ENCODE measurements around the gene IL23A.
A peak's percentile ranks its signal among the peaks of the same experiment; 100 is the strongest.
"Not testable (repeated sequence)": the region's sequence is repeated elsewhere in the genome, so short reads cannot be mapped to it uniquely, and the experiment has no call there.

The IL23A gene, protein sequence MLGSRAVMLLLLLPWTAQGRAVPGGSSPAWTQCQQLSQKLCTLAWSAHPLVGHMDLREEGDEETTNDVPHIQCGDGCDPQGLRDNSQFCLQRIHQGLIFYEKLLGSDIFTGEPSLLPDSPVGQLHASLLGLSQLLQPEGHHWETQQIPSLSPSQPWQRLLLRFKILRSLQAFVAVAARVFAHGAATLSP

DNA sequence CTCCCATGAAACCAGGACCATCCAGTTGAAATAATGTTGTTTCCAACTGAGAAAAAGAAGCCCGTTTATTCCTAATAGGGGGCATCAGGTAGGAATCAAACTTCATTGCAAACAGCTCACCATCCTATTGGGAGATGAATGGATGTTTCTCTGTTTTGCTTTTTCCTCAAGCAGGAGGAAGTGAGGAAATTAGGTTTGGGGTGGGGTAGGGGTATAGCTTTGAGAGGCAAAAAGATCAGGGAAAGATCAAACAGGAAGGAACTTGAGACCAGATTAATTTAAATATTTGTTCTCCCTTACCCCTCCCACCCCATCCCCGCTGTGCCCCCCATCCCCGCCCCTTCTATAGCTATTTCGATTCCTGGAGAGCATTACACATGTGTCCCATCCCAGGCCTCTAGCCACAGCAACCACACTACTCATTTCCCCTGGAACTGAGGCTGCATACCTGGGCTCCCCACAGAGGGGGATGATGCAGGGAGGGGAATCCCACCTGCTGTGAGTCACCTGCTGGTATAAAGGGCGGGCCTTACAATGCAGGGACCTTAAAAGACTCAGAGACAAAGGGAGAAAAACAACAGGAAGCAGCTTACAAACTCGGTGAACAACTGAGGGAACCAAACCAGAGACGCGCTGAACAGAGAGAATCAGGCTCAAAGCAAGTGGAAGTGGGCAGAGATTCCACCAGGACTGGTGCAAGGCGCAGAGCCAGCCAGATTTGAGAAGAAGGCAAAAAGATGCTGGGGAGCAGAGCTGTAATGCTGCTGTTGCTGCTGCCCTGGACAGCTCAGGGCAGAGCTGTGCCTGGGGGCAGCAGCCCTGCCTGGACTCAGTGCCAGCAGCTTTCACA is at the start of gene IL23A:
Gene IL23A (plus strand): TSS at position 577 of the 850 bp plus-strand sequence. CDS start 161 bp downstream, at position 738.
- DNase-seq (ENCODE audit: insufficient read length, low spot score), result no peak
- FAIRE-seq, result no peak

DNA sequence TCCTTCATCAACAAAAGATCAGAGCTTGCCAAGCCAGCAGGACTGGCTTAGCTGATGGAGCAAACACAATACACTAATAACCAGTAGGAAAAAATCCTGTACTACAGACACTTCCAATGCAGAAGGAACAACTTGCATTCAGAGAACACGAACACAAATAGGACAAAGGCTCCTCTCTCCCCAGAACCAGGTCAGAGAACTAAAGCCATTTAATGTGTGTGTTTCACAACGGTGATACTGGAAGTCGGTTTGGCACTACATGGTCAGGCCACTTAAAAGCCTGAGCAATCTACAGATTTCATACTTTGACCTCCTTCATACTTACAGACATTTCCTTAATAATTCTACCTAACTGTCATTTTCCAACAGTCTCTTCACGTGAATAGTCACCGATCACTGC is 44.9 kb upstream of the IL23A start:
- FAIRE-seq, result no peak

DNA sequence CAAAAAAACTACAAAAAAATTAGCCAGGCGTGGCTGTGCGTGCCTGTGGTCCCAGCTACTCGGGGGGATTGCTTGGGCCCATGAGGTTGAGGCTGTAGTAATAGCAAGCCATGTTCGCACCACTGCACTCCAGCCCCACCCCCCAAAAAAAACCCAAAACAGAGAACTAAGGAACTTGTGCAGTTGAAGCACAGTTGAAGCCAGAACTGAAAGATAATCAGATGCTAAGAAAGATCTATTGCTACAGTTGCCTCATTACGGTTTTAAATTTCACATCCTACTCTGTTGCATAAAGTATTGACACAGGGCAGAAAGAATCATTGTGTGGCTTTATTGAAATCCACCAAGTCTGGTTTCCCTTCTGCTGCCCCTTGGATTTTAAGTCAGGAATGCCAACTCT is 42.4 kb upstream of the IL23A start:
- FAIRE-seq (no peak), DNase-seq (ENCODE audit: insufficient read length, low spot score) (no peak)

More for the DNA sequence above, 44.9 kb upstream of the IL23A start:
- no peak for DNase-seq (ENCODE audit: insufficient read length, low spot score)

DNA sequence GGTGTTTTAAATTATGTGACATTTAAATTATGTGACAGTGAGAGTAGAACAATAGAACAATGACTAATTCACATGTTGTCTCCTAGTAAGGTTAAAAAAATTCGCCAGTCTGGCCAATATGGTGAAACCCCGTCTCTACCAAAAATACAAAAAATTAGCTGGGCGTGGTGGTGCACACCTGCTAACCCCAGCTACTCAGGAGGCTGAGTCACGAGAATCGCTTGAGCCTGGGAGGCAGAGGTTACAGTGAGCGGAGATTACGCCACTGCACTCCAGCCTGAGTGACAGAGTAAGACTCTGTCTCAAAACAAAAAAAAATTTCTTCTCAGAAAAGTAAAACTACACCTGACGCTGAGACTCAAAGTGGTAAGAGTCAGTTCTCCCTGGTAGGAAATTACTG is 41.3 kb upstream of the IL23A start:
- no peak for FAIRE-seq
- no peak for DNase-seq (ENCODE audit: insufficient read length, low spot score)

DNA sequence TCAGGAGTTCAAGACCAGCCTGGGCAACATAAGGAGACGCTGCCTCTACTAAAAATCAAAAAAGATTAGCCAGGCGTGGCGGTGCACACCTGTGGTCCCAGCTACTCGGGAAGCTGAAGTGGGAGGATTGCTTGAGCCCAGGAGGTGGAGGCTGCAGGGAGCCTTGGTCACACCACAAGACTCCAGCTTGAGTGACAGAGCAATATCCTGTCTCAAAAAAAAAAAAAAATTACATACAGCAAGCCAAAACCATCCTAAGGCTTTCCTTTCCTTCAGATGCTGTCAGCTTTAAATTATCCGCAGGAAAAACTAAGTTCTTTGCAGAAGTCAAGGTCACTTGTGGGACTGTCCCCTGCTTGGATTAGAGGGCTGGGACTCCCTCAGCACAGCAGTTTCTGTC is 39.9 kb upstream of the IL23A start:
- DNase-seq (ENCODE audit: insufficient read length, low spot score) (no peak), FAIRE-seq (no peak)

DNA sequence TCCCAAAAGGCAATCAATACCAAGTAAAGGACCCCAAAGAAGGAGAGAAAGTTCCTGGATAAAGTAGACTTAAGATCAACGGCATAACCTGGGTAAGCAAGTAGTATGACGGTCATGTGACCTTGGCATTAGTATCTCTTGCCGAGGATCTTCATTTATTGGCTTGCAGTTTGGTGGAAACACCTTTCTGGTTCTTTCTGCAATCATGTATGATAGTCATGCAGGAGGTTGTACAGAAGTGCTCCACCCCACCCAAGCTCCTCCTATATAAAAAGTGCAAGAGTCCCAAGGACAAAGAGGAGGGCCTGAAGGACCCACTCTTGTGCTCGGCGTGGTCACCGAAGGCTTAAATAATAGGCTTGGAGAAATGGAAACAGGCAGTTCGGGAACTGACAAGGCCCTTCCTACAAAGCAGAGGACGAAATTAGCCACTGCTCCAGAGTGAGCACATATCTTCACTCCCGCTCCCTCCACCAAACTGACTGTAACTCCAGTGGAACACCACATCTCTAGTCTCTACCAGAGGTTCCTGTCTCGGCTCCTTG is 39.3 kb upstream of the IL23A start:
- FAIRE-seq (no peak), DNase-seq (ENCODE audit: insufficient read length, low spot score) (no peak)

DNA sequence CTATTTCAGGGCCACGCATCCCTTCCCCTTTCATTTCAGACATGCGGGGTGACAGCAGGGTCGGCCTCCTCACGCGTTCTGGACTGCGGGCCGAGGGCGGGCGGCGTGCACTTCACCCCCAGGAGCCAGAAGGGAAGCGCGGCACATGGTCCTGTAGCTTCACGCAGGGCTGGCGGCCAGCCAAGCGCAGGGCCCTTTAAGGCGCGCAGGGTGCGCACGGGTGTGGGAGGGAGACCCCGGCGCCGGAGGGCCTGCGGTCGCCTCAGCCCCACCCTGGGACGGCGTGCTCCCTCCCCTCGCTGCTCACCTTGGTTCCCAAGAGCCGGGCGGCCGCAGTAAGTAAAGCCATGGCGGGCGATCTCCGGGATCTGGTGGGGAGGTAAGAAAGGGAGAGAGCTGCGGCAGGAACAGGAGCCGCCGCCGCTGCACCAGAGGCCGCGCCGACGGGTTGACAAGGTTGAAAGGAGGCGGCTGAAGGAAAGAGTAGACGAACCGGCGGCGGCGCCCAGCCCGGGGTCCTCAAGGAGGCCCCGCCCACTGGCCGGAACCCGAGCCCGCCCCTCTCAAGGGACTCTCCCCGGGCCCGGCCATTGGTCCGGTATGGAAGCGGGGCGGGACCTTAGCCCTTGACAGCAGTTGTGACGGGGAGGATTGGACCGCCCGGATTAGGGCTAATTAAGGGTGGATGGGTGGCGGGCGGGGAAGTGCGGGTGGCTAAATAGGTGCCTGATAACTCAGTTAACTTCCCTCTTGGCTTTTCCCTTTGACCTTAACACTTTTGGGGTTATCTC is 38.6 kb upstream of the IL23A start, which contains the start of gene CS:
Gene CS (minus strand): TSS at position 478 of the 791 bp plus-strand sequence. CDS start 129 bp downstream, at position 349.
- FAIRE-seq (no peak), DNase-seq (ENCODE audit: insufficient read length, low spot score) (peak; percentile 96)

DNA sequence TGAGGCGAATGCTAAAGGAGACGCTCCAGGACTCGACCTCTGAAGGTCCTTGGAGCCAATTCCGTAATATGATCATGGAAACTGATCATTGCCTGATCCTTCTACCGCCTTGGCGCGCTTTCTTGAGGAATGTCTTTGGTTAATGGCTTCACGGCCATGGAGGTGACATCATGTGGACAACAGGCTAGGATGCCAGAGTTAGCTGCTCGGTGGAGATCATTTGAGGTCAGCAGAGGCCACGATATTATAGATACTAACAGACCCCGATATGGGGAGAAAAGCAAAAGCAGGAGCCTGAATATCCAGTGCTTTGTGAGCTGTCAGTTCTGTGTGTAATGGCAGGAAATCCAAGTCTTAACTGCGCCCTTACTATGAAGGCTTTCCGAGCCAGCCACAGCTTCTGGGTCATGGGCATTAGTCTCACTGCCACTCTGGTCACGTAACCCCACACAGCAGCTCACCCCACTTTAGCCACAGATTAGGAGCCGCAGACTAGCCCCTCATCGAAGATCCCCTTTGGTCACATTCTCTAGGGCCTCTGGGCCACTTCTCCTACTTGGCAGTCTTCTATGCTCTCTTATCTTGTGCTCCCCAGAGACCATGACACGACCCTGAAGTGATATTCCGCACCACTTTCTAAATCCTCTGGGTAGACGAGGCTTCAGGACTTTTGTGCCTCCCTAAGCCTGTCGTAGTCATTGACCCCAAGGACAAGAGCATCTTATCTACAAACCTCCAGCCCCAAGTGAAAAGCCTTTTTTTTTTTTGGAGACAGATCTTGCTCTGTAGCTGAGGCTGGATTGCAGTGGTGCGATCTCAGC is 37.8 kb upstream of the IL23A start:
- DNase-seq (ENCODE audit: insufficient read length, low spot score), result no peak
- FAIRE-seq, result no peak

DNA sequence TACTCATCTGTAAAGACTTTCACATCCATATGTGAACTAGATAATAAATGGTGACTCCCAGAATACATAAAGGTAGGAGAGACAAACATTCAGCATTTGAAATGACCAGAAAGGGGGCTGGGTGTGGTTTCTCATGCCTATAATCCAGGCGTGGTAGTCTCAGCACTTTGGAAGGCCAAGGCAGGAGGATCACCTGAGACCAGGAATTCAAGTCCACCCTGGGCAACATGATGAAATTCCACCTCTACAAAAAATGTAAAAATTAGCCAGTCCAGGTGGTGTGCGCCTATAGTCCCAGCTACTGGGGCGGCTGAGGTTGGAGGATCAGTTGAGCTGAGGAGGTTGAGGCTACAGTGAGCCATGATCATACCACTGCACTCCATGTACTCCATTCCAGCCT is 34.4 kb upstream of the IL23A start:
- no peak for DNase-seq (ENCODE audit: insufficient read length, low spot score)
- no peak for FAIRE-seq

DNA sequence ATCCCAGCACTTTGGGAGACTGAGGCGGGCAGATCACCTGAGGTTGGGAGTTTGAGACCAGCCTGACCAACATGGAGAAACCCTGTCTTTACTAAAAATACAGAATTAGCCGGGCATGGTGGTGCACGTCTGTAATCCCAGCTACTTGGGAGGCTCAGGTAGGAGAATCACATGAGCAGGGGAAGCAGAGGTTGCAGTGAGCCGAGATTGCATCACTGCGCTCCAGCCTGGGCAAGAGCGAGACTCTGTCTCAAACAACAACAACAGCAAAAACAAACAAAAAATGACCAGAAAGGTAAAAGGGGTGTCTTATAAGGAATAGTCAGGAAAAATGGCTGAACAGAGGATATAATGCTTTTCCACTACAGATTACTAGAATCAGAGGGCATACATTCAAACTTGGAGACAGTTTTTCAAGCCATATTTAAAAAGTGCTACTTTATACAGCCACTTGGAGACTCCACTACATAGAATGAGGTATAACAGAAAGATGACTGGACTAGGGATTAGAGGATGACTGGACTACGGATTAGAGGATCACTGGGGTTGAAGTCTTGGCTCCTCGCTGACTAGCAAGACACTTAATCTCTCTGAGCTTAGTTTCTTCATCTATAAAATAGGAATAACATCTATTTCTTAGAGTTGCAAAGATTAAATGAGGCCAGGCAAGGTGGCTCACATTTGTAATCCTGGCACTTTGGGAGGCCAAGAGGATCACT is 33.7 kb upstream of the IL23A start:
- DNase-seq (ENCODE audit: insufficient read length, low spot score), result no peak
- no peak for FAIRE-seq

DNA sequence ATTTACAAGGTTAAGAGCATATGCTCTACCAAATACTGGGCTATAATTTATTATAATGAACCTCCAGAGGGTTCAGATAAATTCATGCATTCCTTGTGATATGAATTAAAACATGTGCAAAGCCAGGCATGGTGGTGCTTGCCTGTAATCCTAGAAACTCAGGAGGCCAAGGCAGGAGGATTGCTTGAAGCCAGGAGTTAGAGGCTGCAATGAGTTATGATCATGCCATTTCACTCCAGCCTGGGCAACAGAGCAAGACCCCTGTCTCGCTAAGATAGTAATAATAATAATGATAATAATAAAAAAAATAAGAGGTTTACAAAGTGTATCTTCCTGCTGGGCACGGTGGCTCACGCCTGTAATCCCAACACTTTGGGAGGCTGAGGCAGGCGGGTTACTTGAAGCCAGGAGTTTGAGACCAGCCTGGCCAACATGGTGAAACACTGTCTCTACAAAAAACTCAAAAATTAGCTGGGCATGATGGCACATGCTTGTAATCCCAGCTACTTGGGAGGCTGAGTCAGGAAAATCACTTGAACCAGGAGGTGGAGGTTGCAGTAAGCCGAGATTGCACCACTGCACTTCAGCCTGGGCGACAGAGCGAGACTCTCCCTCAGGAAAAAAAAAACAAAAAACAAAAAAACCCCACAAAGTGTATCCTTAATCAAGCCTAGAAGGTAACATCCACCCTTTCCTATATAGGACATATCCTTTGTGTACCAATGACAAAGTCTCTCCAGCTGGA is 31.3 kb upstream of the IL23A start:
- DNase-seq (ENCODE audit: insufficient read length, low spot score) (no peak), FAIRE-seq (no peak)

DNA sequence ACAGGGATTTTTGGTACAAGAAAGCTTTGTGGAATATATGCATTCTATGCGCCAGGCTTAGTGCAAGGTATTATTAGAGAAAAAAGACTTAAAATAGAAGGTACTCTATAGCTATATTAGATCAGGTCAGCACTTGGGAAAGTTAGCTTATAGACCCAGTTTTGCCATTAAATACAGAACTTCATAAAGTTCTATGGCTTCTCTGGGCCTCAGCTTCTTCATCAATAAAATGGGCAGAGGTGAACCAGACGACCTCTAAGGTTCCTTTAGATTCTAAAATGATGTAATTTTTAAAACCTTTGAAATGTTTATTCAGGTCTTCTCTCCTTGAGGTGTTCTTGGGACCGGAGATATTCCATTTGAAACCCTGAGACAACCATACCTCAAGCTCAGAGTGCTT is 30.0 kb upstream of the IL23A start:
- DNase-seq (ENCODE audit: insufficient read length, low spot score) (no peak), FAIRE-seq (no peak)

DNA sequence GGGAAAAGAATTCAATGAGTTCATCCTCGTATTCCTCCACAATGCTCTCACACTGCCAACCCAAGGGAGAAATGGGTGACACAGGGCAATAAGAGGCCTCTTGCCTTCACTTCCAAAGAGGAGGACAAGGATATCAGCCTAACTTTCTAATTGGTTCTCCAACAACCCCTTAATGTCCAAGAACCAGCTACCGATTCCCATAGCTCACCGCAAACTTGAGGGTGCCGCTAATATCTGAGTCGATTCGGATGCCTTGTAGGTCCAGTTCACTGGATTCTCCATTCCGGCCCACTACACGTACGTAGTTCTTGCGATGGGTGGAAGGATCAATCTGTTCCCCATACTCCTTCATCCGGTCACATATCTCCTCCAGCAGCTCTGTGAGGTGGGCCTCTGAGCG is 27.7 kb upstream of the IL23A start:
- FAIRE-seq, result no peak

DNA sequence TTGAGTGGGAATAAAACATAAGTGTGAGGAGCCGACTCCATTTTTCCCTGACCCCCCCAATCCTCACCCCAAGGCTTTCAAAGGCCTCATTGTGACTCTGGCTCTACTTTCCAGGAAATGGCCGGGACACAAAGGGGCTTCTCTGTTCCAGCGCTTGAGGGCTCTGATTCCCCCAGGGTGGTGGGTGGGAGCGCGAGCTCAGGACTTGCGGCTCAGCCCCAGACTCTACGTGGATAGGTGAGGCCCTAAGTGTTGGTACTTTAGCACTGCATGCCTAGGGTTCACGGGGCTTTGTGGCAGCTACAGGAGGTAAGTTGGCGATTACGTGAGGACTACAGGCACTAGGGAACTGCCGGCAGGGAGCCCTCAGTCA is 23.4 kb upstream of the IL23A start:
- DNase-seq (ENCODE audit: insufficient read length, low spot score), result no peak
- no peak for FAIRE-seq

More for the DNA sequence above, 27.7 kb upstream of the IL23A start:
- DNase-seq (ENCODE audit: insufficient read length, low spot score), result no peak

DNA sequence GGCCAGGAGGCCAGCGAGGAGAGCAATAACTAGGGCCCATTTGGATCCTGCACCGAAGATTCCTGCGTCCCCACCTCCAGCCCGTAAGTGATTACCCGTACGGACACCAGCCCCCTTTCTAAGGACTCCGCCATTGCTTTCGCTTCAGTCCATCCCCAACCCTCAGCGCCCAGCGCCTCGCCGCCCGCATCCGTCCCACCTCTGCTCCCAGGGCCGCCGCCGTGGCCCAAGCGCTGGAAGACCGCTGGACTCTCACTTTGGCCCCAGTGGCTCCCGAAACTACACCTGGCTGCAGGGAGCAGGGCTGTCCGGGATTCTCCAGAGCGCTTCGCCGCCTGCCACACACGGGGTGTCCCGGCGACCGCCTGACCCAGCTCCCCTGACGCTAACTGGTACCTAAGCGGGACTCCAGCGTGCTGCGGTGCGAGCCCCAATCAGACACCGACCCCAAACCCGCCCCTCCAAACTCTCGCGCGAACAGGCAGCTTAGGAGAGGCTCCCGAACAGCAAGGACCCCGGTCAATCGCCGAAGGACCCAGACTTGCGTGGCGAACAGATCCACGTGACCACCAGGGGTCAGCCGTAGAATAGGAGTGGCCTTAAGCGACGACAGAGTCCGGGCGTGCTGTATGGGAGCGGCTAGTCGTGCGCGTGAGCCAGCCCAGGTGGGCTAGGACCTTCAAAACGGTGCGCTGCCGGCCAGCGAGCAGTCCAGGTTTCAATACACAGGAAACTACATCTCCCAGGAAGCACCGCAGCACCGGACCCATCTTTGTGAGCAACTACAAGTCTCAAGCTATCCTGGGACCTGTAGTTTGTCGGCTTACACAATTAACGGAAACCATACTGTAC is 22.8 kb upstream of the IL23A start, which contains the start of gene CNPY2:
Gene CNPY2 (minus strand): TSS at position 367 of the 852 bp plus-strand sequence. CDS start 771 bp downstream, outside the sequence.
- FAIRE-seq (peak; percentile 79), DNase-seq (ENCODE audit: insufficient read length, low spot score) (peak; percentile 98)

DNA sequence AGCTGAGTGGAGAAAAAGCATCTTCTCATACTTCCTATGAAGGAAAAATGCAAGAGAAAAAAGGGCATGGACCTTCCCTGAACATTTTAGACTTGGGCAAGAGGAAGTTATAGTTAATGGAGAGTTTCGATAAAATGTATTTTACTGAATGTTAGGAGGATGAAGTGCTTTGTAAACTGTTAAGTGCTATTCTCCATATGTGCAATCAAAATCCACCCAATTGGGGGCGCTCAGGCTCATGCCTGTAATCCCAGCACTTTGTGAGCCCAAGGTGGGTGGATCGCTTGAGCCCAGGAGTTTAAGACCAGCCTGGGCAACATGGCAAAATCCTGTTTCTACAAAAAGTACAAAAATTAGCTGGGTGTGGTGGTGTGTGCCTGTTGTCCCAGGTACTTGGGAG is 21.0 kb upstream of the IL23A start:
- FAIRE-seq (no peak), DNase-seq (ENCODE audit: insufficient read length, low spot score) (no peak)

DNA sequence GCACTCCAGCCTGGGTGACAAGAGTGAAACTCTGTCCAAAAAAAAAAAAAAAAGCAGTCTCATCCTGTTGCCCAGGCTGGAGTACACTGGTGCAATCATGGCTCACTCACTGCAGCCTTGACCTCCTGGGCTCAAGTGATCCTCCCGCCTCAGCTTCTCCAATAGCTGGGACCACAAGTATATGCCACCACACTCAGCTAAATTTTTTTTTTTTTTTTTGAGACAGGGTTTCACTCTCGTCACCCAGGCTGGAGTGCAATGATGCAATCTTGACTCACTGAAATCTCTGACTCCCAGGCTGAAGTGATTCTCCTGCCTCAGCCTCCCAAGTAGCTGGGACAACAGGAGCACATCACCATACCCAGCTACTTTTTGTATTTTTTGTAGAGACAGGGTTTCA is 17.7 kb upstream of the IL23A start:
- no peak for DNase-seq (ENCODE audit: insufficient read length, low spot score)
- no peak for FAIRE-seq

DNA sequence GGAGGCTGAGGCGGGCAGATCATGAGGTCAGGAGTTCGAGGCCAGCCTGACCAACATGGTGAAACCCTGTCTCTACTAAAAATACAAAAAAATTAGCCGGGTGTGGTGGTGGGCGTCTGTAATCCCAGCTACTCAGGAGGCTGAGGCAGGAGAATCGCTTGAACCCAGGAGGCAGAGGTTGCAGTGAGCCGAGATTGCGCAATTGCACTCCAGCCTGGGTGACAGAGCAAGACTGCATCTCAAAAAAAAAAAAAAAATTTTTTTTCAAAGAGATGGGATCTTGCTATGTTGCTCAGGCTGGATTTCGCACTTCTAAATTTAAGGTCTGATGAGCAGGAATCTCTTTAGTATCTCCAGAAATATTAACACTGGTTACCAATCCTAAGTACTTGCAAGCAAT is 17.1 kb upstream of the IL23A start:
- DNase-seq (ENCODE audit: insufficient read length, low spot score); FAIRE-seq: not testable (repeated sequence)

Measured in HTR-8/SVneo (cell line).